Prostate gland (tissue), 2 donors: ENCODE measurements around the gene TMA7B. TPM values are rescaled to one million over a fixed set of nuclear protein-coding genes. Genes with fewer than 3 reads are reported as not detected.

ENCODE experiments used
- DNase-seq: peaks from one replicate; pipeline ENCODE4 v3.0.0-alpha.2; 2019; ENCODE audit warnings: low spot score
- H3K27ac ChIP-seq, 2 donors: fragments of 200-600 bp; sonication (generic); 2 replicates each; pipeline ENCODE4 v1.5.1; 2017 to 2019
- H3K27me3 ChIP-seq: fragments of 200-600 bp; sonication (generic); replicated peaks from 2 replicates; pipeline ENCODE4 v1.5.1; 2019; ENCODE audit not compliant: insufficient read depth
- H3K36me3 ChIP-seq, 2 donors: fragments of 200-600 bp; sonication (generic); 1 replicate in 1 of 2; 2 replicates in 1 of 2; pipeline versions ENCODE4 v1.5.1 to v1.8.1; 2017 to 2019
- H3K4me1 ChIP-seq: fragments of 200-600 bp; sonication (generic); replicated peaks from 2 replicates; pipeline ENCODE4 v1.5.1; 2019
- H3K4me3 ChIP-seq, 2 donors: fragments of 200-600 bp; sonication (generic); 2 replicates each; pipeline ENCODE4 v1.5.1; 2017 to 2019
- H3K9me3 ChIP-seq: fragments of 200-600 bp; sonication (generic); 2 replicates; pipeline ENCODE4 v1.5.1; 2017
- POLR2A ChIP-seq: fragments of 450-650 bp; IDR thresholded peaks from one replicate; pipeline ENCODE4 v1.6.1; 2016; ENCODE audit warnings: antibody characterized with exemption, mild to moderate bottlenecking
- POLR2AphosphoS5 ChIP-seq: sonication (generic); formaldehyde crosslinking; IDR thresholded peaks from one replicate; pipeline ENCODE4 v1.6.1; 2017; ENCODE audit warnings: antibody characterized with exemption
- WGBS: methylation state at CpG from one replicate; pipeline ENCODE4 v1.1.5; 2018; 5-methylcytosine and 5-hydroxymethylcytosine counted together
- intact Hi-C: fragments of 100-400 bp; cut with DNase I; formaldehyde crosslinking; loops from one replicate; pipeline ENCODE4 v1.14.2; 2022
- total RNA-seq, 2 donors: library from RNA; depleted of rRNA; stranded (reverse); fragments of >200 nt; gene quantifications; one replicate each; pipeline ENCODE4 v1.1.0, GENCODE V29; 2016
- TF ChIP-seq, protein P1 (sequence below), 4 experiments: fragments of 200-600 bp in 2 of 4; fragments of 450-650 bp in 2 of 4; sonication (generic) in 2 of 4; IDR thresholded peaks; 1 replicate in 3 of 4; 2 replicates in 1 of 4; pipeline ENCODE4 v1.5.1; 2016 to 2019; ENCODE audit warnings: antibody characterized with exemption in 4 of 4, mild to moderate bottlenecking in 2 of 4, moderate library complexity in 2 of 4

Gene TMA7B
- total RNA-seq, 2 donors from 2014 or later = not detected

DNA sequence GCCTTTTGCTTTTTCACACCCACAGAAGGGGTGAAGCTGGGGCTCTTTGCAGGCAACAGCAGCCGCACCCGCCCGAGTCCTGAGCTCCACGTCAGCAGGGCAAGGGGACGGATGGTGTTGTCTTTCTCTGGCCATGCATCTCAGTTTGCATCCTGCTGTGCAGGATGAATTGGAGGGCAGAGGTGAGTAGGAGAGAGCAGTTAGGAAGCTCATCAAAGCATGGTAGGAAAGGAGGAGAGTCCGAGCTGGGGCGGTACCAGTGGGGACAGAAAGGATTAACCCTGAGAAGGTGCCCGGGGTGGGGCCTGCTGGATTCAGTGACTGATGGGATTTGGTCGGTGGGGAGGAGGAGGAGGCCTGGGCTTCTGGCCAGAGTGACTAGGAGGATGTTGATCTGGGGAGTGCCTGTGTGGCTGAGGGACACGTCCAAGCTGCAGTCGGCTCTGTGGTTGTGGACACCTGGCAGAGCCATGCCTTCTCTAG, 49.1 kb downstream of the TMA7B start:
- Histone ChIP-seq H3K27ac (peak overlapping the region in 1 of 2 donors; percentile 16), H3K9me3 (no peaks in the 10 kb centered on the region), H3K4me3 (no peak overlapping the region), H3K27me3 (no peaks in the 10 kb centered on the region), H3K4me1 (peaks cover 10% of the 10 kb centered on the region), H3K36me3 (no peaks in the 10 kb centered on the region)
- WGBS = 24% methylated on average over 11 of the region's 11 CpGs
- TF ChIP-seq POLR2AphosphoS5 (no peak), POLR2A (no peak)
- TF ChIP-seq, protein P1, sequence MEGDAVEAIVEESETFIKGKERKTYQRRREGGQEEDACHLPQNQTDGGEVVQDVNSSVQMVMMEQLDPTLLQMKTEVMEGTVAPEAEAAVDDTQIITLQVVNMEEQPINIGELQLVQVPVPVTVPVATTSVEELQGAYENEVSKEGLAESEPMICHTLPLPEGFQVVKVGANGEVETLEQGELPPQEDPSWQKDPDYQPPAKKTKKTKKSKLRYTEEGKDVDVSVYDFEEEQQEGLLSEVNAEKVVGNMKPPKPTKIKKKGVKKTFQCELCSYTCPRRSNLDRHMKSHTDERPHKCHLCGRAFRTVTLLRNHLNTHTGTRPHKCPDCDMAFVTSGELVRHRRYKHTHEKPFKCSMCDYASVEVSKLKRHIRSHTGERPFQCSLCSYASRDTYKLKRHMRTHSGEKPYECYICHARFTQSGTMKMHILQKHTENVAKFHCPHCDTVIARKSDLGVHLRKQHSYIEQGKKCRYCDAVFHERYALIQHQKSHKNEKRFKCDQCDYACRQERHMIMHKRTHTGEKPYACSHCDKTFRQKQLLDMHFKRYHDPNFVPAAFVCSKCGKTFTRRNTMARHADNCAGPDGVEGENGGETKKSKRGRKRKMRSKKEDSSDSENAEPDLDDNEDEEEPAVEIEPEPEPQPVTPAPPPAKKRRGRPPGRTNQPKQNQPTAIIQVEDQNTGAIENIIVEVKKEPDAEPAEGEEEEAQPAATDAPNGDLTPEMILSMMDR (IDR thresholded peaks at IDR 0.05) = no peak
- intact Hi-C loops = no loop called here
- peak; percentile 63 for DNase-seq

DNA sequence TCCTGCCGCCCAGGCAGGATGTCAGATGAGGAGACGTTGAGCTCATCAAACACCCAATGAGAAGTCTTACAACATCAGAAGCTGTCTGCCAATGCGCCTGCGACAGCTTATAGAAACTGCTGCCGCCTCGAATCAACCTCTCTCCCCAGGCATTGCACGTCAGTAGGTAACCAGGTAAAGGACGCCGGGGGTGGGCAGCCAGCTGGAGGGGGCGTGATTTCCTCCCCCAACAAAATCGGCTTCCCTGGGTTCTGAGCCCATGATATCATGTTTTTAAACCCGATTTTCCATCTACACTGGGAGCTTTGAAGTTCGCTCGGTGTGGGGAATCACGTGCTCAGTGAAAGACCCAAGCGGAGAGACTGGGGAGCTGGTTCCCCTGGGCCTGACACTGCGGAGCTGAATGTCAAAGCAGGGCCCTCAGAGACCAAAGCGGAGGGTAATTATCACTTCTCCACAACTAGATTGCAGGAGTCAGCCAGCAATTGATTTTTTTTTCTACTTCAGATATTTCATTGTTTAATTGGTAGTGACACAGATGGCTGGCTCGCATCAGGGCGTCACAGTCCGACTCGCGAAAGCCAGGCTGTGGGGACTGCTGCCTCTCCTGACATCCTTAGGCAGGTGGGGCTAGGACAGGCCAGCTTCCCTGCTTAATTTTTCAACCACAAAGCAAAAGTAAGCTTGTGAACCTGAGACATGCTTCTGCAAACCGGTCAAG, 49.9 kb downstream of the TMA7B start:
- H3K9me3 ChIP-seq = no peaks in the 10 kb centered on the region
- TF ChIP-seq POLR2AphosphoS5 = no peak
- TF ChIP-seq, protein P1 (IDR thresholded peaks at IDR 0.05) = no peak
- TF ChIP-seq POLR2A = no peak
- peak overlapping the region in 1 of 2 donors; percentile 30 for H3K27ac ChIP-seq
- no peak overlapping the region for H3K4me3 ChIP-seq
- no peaks in the 10 kb centered on the region for H3K36me3 ChIP-seq
- H3K27me3 ChIP-seq = no peaks in the 10 kb centered on the region
- DNase-seq = no peak
- 61% methylated on average over 24 of the region's 24 CpGs for WGBS
- H3K4me1 ChIP-seq = peaks cover 12% of the 10 kb centered on the region
- intact Hi-C loops = no loop called here

DNA sequence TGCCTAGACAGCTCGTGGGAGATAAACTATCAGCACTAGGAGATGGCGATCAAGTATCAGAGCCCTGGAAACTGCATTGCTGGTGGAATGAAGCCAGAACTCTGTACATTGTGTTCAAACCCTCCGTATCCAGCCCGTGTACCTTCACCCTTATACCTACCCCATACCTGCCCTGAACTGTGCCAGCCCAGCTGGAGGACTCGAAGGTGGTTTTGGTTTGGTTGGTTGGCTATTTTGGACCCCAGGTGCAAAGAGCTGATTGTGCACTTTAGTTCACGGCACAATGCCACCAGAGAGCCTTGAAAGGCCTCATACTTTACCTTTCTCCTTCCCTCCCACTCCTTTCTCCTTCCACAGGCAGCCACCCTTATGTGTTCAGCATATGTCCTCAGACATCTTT, 50.5 kb downstream of the TMA7B start:
- H3K36me3 ChIP-seq = no peaks in the 10 kb centered on the region
- H3K27ac ChIP-seq = no peak overlapping the region
- intact Hi-C loops = no loop called here
- DNase-seq = no peak
- no peak overlapping the region for H3K4me3 ChIP-seq
- 48% methylated on average over 6 of the region's 6 CpGs for WGBS
- no peaks in the 10 kb centered on the region for H3K27me3 ChIP-seq
- TF ChIP-seq POLR2A (no peak), POLR2AphosphoS5 (no peak)
- TF ChIP-seq, protein P1 (IDR thresholded peaks at IDR 0.05) = no peak
- H3K4me1 ChIP-seq = peaks cover 18% of the 10 kb centered on the region
- H3K9me3 ChIP-seq = no peaks in the 10 kb centered on the region

Other genes starting within 250 kb of the TMA7B start
- gene ENTHD1, start 66.6 kb upstream of the TMA7B start, total RNA-seq = 1 to 10 TPM in 1 of 2 donors, under 1 TPM in 1; 0.09 to 5.1 TPM
- gene GRAP2, start 59.3 kb upstream of the TMA7B start, total RNA-seq = 1 to 10 TPM in 1 of 2 donors, under 1 TPM in 1; 0.91 to 2.2 TPM
- gene FAM83F, start 34.6 kb downstream of the TMA7B start, total RNA-seq = 10 to 100 TPM; 26.2 to 28.6 TPM
- gene TNRC6B, start 217.5 kb downstream of the TMA7B start, total RNA-seq = 100 to 1,000 TPM in 1 of 2 donors, 10 to 100 TPM in 1; 43.8 to 118 TPM